ENCODE measurements around the gene ZNF835. TPM values are rescaled to one million over a fixed set of nuclear protein-coding genes. Genes with fewer than 3 reads are reported as not detected.

The ZNF835 gene
- polyA plus RNA-seq, 2 of the 4 experiments (the other 2 are of a cell fraction): not detected

- TF ChIP-seq HMGXB4 (CRISPR knock-in tag; IDR thresholded peaks at IDR 0.05; ENCODE audit: borderline replicate concordance) (no peak), HOXB13 (CRISPR knock-in tag; IDR thresholded peaks at IDR 0.05; ENCODE audit: low read depth) (no peak), BHLHE40 (IDR thresholded peaks at IDR 0.05; ENCODE audit: low read depth, low read length) (no peak), PBX3 (IDR thresholded peaks at IDR 0.05) (no peak), CBX2 (IDR thresholded peaks at IDR 0.05; ENCODE audit: borderline replicate concordance, low read depth) (no peak), E2F6 (IDR thresholded peaks at IDR 0.05; ENCODE audit: borderline replicate concordance, low read depth) (no peak), RARB (CRISPR knock-in tag; IDR thresholded peaks at IDR 0.05) (no peak)
Observed at GRCh38 chr19:56683116-56683515, 11.6 kb upstream of the ZNF835 start (continued).

GRCh38 chr19:56681702-56682101 is 10.1 kb upstream of the ZNF835 start:
- Histone ChIP-seq H3K27ac (no peak overlapping the region), H3K4me2 (no peak overlapping the region), H3K9me3 (peaks cover 39% of the 10 kb centered on the region), H3K4me1 (no peaks in the 10 kb centered on the region), H3K4me3 (no peak overlapping the region)
- no peak for DNase-seq (ENCODE audit: low read depth in 1 of 2, low spot score in 1 of 2)
- ChIA-PET CTCF (no interaction called here), POLR2A (no interaction called here)
- ATAC-seq: no peak
- TF ChIP-seq TFCP2L1 (CRISPR knock-in tag; IDR thresholded peaks at IDR 0.05): no peak
- no peak for TF ChIP-seq USF2 (IDR thresholded peaks at IDR 0.05)
- no peak for TF ChIP-seq ZFP36 (IDR thresholded peaks at IDR 0.05; ENCODE audit: borderline replicate concordance, partially characterized antibody)
- no peak for TF ChIP-seq RCOR1 (IDR thresholded peaks at IDR 0.05; ENCODE audit: low read depth, low read length)
- no peak for TF ChIP-seq GATA3 (IDR thresholded peaks at IDR 0.05; ENCODE audit: borderline replicate concordance)
- no peak for TF ChIP-seq NR3C1 (IDR thresholded peaks at IDR 0.05)
- no peak for TF ChIP-seq HEYL (CRISPR knock-in tag; IDR thresholded peaks at IDR 0.05)
- TF ChIP-seq CBX8 (IDR thresholded peaks at IDR 0.05): no peak
- TF ChIP-seq RARB (CRISPR knock-in tag; IDR thresholded peaks at IDR 0.05): no peak
- no peak for TF ChIP-seq HMGXB4 (CRISPR knock-in tag; IDR thresholded peaks at IDR 0.05; ENCODE audit: borderline replicate concordance)
- TF ChIP-seq POLR2AphosphoS2 (conservative IDR thresholded peaks at IDR 0.05; ENCODE audit: low read length): no peak
- TF ChIP-seq ATOH8 (CRISPR knock-in tag; IDR thresholded peaks at IDR 0.05; ENCODE audit: low read depth): no peak
- no peak for TF ChIP-seq POLR2A (IDR thresholded peaks at IDR 0.05; ENCODE audit: low read length)
- no peak for TF ChIP-seq ZSCAN20 (CRISPR knock-in tag; IDR thresholded peaks at IDR 0.05)
- no peak for TF ChIP-seq MAX (IDR thresholded peaks at IDR 0.05)
- no peak for TF ChIP-seq TP53 (CRISPR knock-in tag; IDR thresholded peaks at IDR 0.05)
- no peak for TF ChIP-seq MAFK (IDR thresholded peaks at IDR 0.05; ENCODE audit: partially characterized antibody)
- no peak for TF ChIP-seq CTCF (IDR thresholded peaks at IDR 0.05)
- FAIRE-seq: no peak
- 34% methylated on average over 8 of the region's 8 CpGs for WGBS (ENCODE audit: missing lambda C conversion rate)
